Stimulated activated CD8-positive, alpha-beta memory T cell treated with anti-CD3 and anti-CD28 coated beads, Interleukin-2, amount 100 ng/mL, for 1 hour (primary cell): ENCODE results near the gene TRIM2.

ENCODE experiments used
- DNase-seq, 2 donors: peaks; one replicate each; pipeline ENCODE4 v3.0.0-alpha.2; 2020; ENCODE audit warnings: low read depth in 2 of 2

TRIM2 gene

DNA sequence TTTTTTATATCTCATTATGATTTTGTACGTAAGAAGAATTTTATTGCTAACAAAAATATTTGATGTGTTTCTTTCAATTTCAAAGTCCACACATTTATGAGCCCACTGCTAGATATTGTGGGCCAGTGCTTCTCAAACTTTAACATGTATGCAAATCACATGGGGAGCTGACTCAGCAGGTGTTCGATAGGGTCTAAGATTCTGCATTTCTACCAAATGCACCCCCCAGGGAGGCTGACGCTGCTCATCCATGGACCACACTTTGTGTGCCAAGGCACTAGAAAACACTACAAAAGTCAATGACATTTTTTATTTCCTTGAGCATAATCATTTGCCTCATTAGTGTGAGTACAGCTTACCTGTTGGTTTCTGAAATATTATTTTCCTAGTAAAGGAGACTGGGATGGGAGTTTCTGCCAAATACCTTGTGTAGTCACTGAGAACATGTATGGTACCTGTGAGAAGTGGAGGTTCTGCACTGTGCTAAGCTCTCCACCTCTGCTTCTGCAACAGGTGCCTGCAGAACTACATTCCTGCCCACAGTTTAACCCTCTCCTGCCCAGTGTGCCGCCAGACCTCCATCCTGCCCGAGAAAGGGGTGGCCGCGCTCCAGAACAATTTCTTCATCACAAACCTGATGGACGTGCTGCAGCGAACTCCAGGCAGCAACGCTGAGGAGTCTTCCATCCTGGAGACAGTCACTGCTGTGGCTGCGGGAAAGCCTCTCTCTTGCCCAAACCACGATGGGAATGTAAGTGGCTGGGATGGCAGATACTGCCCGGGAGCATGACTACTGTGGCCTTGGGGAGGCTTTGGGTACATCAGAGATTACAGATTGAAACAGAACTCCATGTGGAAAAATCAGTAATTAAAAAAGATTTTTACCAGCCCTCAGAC is 71.4 kb downstream of the TRIM2 start:
- no peak for DNase-seq

DNA sequence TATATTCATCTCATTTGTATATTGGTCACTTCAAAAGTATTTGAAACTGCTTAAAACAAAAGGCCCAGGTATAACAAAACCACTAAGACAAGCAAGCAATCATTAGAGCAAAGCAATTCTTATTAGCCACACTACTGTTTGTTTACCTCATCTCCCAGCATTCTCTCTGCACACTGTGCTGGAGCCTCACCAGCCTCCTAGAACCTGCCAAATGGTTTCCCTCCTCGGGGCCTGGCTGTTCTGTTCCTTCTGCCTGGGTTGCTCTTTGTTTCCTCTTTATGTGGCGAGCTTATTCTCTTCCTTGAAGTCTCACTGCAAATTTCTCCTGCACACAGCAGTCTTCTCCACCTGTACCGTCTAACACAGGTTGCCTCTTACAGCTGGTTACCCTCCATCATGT is 72.7 kb downstream of the TRIM2 start:
- DNase-seq = no peak

- no peak for DNase-seq
Measured at GRCh38 chr4:153281476-153281875, 77.2 kb downstream of the TRIM2 start.

DNA sequence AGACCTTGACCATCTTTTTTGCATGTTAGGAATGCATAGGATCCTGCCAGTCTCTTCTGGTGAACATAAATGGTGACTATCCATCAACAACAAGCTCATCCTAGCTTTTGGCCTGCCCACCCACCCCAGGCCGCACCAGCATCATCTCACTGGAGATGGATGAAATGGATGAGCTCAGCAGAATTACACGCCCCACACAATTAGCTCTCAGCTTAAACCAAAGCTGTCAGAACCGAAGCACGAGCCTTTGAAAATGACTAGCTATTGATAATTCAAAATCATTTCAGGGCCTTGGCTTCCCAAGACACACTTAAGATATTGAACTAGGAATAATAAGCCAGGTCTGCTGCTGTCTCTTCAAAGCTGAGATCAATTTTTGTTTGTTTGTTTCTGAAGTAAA is 77.8 kb downstream of the TRIM2 start:
- DNase-seq = no peak

GRCh38 chr4:153283260-153283659 is 79.0 kb downstream of the TRIM2 start:
- no peak for DNase-seq

DNA sequence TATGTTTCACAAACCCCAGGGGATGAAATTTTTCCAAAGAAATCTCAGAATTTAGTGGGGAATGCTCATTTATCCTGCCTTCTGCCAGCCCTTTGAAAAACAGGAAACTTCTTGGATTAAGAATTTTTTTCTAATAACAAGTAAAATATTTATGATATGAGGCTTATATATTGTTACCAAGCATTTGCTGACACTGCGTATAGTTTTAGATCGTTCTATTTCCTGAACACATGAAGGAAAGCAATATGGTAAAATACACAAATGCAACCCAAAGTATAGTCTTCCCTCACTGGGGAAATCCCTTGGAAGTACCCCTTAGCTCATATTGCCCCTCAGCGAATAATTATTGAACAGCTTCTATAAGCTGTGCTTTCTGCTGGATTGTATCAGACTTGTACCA is 85.9 kb downstream of the TRIM2 start:
- DNase-seq = no peak

- DNase-seq = no peak
Measured at GRCh38 chr4:153291562-153291961, 87.3 kb downstream of the TRIM2 start.

DNA sequence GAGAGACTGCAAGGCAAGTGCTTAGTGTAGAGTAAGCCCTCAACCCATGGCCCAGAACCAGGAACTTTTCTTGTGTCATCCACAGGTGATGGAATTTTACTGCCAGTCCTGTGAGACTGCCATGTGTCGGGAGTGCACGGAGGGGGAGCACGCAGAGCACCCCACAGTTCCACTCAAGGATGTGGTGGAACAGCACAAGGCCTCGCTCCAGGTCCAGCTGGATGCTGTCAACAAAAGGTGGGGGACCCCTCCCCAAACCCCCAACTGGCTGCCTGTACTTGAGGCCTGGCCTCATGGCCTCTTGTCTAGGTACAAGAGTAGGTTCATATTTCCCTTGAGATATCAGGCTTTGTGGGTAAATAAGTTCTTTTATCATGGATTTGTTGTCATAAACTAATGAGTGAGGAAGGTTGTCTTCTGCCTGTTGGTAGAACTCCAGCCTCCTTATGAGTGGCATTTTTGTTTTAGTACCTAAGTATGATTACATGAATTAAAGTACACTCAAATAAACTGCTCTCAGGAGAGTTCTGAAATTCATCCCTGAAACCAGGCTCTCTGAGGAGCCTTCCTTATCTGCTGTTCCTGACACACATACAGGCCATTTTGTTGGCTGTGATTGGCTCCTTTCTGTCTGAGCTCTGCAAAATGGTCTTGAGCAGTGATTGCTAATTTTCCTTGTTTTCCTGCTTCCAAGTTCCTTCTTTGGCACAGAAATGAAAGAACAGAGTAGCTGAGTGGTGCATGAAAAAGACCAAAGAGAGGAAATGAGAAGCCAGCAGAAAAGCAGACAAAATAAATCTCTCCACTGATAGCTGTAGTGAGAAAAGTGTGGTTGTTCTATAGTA is 88.9 kb downstream of the TRIM2 start:
- no peak for DNase-seq

DNA sequence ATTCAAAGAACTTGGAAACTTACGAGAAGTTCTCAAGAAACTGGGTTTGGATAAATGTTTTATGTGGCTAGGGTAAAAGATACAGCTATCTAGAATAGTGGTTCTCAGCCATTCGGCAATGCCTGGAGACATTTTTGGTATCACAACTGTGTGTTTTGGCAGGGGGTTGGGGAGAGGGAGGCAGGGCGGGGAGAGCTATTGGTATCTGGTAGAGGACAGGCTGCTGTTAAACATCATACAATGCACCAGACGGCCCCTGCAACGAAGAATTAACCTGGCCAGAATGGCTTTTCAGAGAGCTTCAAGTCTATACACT is 89.5 kb downstream of the TRIM2 start:
- DNase-seq = no peak

- no peak for DNase-seq
Measured at GRCh38 chr4:153294631-153295030, 90.4 kb downstream of the TRIM2 start.

- DNase-seq = no peak
Measured at GRCh38 chr4:153295131-153295755, 91.0 kb downstream of the TRIM2 start.

GRCh38 chr4:153296040-153296823 is 92.0 kb downstream of the TRIM2 start:
- no peak for DNase-seq

DNA sequence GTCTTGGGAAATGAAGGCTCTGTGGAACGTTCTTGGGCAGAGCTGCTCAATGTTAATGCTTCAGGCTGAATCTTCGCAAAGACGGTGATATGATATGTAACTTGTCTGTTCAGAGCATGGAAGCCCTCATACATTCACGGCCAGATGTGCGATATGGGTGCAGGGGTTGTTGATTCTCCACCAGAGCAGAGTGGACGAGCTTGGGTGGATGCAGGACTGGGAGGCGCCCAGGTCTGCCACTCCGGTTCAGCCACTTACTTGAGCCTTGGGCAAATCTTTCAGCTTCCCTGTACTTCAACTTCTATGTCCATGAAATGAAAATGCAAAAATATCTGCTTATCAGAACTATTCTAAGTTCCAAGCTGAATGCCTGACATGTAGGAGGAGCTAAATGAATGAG is 92.9 kb downstream of the TRIM2 start:
- no peak for DNase-seq

DNA sequence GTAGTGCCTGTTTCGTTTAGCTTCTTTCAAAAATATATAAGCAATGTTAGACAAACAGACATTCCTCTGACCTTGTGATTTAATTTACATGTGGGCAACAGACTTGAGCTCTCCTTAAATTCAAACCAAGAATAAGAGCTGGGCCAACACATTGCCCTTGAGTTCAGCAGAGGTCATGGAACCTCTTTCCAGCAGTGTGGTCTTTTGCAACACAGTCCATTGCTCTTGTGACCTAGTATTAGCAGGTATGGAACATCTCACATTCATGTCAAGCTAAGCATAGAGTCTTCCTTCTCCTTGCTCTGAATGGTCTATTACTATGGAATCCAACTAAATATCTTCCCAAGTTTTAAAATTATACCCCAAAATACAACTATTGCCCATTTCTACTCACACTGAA is 106.5 kb downstream of the TRIM2 start:
- no peak for DNase-seq

DNA sequence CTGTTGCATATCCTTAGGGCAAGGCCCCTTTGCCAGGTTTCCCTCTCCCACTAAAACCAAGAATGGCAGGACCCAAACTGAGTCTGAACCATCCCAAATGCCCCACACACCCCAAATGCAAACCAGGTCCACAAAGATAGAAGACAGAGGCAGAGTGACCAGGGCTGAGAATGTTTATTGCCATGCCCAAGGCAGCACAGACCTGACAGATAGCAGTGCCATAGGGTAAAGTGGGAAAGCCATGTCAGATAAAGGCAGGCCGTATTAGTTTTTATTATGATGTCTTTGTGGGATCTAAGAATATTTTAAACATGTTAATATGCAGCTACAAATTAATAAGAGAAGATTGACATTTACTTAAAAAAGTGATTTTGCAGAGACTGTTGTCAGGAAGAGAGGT is 110.7 kb downstream of the TRIM2 start:
- no peak for DNase-seq

GRCh38 chr4:153318696-153319320 is 114.6 kb downstream of the TRIM2 start:
- DNase-seq = no peak

GRCh38 chr4:153322791-153323190 is 118.5 kb downstream of the TRIM2 start:
- no peak for DNase-seq

GRCh38 chr4:153324046-153324445 is 119.8 kb downstream of the TRIM2 start:
- DNase-seq = no peak

- DNase-seq = no peak
Measured at GRCh38 chr4:153325558-153325957, 121.3 kb downstream of the TRIM2 start.

GRCh38 chr4:153326513-153326912 is 122.3 kb downstream of the TRIM2 start:
- no peak for DNase-seq

DNA sequence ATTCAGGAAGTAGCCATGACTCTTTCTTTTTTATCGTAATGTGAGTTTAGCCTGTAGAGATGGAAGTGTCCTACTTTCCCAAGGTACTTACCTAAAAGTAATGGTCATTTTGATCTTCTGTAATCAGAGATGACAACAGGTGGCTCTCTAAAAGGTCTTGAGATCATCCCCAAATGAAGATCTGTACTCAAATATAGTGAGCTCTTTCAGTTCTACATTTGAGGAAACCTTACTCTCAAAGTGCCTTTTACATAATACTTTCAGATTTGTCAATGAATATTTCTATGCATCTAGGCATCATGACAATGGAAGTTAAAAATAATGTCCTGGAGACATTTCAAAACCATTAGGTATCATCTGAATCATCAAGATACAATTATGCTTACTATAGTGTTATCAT is 123.0 kb downstream of the TRIM2 start:
- no peak for DNase-seq
